Smooth muscle cell of the brain vasculature (primary cell): ENCODE results near the gene PLEKHA8.

Experiments used
- DNase-seq: peaks from one replicate; pipeline ENCODE4 v3.0.0-alpha.2; 2012; ENCODE audit warnings: low read depth, low spot score

PLEKHA8 gene

GRCh38 chr7:30028216-30028748 lies at the start of gene PLEKHA8:
Gene PLEKHA8, plus strand, starts transcription at chr7:30028412. Its CDS starts 351 bp downstream, at chr7:30028763.
- DNase-seq, result peak; percentile 56

- no peak for DNase-seq
Observed at GRCh38 chr7:29980151-29980550, 48.1 kb upstream of the PLEKHA8 start.

- DNase-seq, result no peak
Observed at GRCh38 chr7:29987083-29987482, 41.1 kb upstream of the PLEKHA8 start.

GRCh38 chr7:29987811-29988317 lies 40.3 kb upstream of the PLEKHA8 start:
- DNase-seq, result no peak

GRCh38 chr7:29988424-29989256 lies 39.6 kb upstream of the PLEKHA8 start:
- DNase-seq, result no peak

GRCh38 chr7:29989257-29989995 lies 38.8 kb upstream of the PLEKHA8 start, which contains the start of gene SCRN1:
Gene SCRN1, minus strand, starts transcription at chr7:29989801. Its CDS starts 20,734 bp downstream, at chr7:29969067.
- DNase-seq, result no peak

GRCh38 chr7:29990931-29991330 lies 37.3 kb upstream of the PLEKHA8 start:
- no peak for DNase-seq

- no peak for DNase-seq
Observed at GRCh38 chr7:29991937-29992336, 36.3 kb upstream of the PLEKHA8 start.

- DNase-seq, result no peak
Observed at GRCh38 chr7:29993140-29993539, 35.1 kb upstream of the PLEKHA8 start.

GRCh38 chr7:29995652-29996051 lies 32.6 kb upstream of the PLEKHA8 start:
- no peak for DNase-seq

- DNase-seq, result no peak
Observed at GRCh38 chr7:29996321-29996720, 31.9 kb upstream of the PLEKHA8 start.

GRCh38 chr7:29998489-29998888 lies 29.7 kb upstream of the PLEKHA8 start:
- no peak for DNase-seq

GRCh38 chr7:30001998-30002397 lies 26.2 kb upstream of the PLEKHA8 start:
- no peak for DNase-seq

- DNase-seq, result no peak
Observed at GRCh38 chr7:30003098-30003497, 25.1 kb upstream of the PLEKHA8 start.

- DNase-seq, result no peak
Observed at GRCh38 chr7:30005464-30005863, 22.7 kb upstream of the PLEKHA8 start.

GRCh38 chr7:30010021-30010420 lies 18.2 kb upstream of the PLEKHA8 start:
- DNase-seq, result no peak

- DNase-seq, result no peak
Observed at GRCh38 chr7:30012757-30013156, 15.5 kb upstream of the PLEKHA8 start.

- no peak for DNase-seq
Observed at GRCh38 chr7:30018451-30018850, 9.8 kb upstream of the PLEKHA8 start.

- DNase-seq, result no peak
Observed at GRCh38 chr7:30019387-30019786, 8.8 kb upstream of the PLEKHA8 start.

GRCh38 chr7:30019960-30020359 lies 8.3 kb upstream of the PLEKHA8 start:
- no peak for DNase-seq

GRCh38 chr7:30020535-30020934 lies 7.7 kb upstream of the PLEKHA8 start:
- no peak for DNase-seq

GRCh38 chr7:30022991-30023390 lies 5.2 kb upstream of the PLEKHA8 start:
- DNase-seq, result no peak
